DMS53 treated with DMSO at 0.1 percent for 48 hours (cell line): ENCODE data around the gene EML1.

Source experiments
- DNase-seq: peaks from one replicate; lab custom pipeline; 2025; ENCODE audit not compliant: unreplicated experiment; lab: John Stamatoyannopoulos, UW

The EML1 gene, protein sequence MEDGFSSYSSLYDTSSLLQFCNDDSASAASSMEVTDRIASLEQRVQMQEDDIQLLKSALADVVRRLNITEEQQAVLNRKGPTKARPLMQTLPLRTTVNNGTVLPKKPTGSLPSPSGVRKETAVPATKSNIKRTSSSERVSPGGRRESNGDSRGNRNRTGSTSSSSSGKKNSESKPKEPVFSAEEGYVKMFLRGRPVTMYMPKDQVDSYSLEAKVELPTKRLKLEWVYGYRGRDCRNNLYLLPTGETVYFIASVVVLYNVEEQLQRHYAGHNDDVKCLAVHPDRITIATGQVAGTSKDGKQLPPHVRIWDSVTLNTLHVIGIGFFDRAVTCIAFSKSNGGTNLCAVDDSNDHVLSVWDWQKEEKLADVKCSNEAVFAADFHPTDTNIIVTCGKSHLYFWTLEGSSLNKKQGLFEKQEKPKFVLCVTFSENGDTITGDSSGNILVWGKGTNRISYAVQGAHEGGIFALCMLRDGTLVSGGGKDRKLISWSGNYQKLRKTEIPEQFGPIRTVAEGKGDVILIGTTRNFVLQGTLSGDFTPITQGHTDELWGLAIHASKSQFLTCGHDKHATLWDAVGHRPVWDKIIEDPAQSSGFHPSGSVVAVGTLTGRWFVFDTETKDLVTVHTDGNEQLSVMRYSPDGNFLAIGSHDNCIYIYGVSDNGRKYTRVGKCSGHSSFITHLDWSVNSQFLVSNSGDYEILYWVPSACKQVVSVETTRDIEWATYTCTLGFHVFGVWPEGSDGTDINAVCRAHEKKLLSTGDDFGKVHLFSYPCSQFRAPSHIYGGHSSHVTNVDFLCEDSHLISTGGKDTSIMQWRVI

DNA sequence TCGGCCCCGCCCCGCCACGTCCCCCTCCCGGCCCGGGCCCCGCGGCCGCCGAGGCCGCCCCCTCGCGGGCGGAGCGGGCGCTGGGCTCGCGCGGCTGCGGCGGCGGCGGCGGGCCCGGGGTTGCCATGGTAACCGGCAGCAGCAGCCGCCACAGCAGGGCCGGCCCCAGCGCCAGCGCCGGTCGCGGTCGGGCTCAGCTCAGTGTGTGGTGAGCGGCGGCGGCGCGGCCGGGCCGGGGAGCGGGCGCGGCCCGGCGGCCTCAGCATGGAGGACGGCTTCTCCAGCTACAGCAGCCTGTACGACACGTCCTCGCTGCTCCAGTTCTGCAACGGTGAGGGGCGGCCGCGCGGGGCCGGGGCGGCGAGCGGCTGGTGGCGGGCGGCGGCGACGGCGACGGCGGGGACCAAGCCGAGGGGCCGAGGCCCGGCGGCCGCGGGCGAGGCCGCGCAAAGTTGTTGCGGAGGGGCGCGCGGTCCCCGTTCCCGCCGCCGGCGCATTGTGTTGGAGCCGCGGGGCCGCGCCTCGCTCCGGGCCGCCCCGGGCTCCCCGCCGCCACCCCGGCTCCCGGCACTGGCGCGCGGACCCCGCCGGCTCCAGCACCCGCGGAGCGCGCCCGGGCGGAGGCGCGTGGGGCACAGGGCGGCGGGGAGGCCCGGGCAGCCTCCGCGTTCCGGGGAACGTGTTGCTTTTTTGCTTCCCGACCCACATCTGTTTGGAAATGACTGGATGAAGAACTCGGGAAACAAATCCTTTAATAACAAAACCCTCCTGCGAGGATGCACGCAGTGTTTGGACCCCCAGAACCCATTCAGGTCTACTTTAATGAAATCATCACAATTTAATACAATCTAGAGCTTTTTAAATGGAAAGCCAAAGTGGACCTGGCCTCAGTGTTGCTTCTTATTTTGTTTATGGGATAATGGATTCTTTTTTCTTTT lies at the start of gene EML1:
TSS of gene EML1 (plus strand) at position 201 of the 938 bp plus-strand sequence. CDS start at position 265, 64 bp downstream.
- DNase-seq, result peak; percentile 58

DNA sequence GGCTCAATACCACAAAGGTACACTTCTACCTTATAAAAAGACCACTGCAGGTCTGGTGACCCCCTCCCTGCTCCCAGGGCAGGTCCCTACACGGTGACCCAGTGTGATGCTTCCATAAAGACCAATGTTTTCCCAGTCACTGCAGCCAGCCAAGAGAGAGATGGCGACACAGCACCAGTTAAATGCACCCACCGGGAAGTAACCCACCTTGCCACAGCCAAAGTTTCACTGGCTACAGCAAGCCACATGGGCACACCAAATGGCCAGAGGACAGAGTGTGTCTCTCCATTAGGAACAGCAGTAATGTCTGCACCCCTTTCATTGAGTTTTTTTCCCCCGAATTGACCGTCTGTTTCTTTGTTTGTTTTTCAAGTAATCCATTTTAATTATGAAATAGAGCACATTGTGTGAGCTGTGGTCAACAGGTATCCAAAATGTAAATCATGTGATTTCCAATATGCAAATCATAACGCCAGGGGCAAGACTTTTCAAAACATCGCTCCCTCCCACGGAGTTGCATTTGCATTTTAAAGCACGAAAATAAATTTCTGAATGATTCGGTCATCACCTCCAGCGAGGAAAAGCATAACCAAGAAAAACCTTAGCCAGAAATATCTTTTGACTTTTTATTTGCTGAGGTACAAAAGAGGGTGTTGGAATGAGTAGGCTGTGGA lies 48.9 kb upstream of the EML1 start:
- no peak for DNase-seq

DNA sequence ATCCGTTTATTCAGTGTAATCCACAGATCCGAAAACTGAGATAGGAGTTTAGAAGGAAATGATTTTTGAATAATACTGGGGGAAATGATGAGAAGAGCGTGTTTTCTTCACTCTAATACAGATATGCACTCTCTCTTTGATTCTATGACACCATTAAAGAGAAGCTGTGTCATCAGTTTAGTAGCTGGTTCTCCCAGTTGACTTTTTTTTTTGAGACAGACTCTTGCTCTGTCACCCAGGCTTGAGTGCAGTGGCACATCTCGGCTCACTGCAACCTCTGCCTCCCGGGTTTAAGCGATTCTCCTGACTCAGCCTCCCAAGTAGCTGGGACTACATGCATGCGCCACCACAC lies 48.4 kb upstream of the EML1 start:
- no peak for DNase-seq

- no peak for DNase-seq
These were observed 47.8 kb upstream of the EML1 start for GRCh38 chr14:99745307-99745951.

GRCh38 chr14:99747167-99747566 lies 46.0 kb upstream of the EML1 start:
- DNase-seq, result no peak

- no peak for DNase-seq
These were observed 45.5 kb upstream of the EML1 start for GRCh38 chr14:99747582-99748330.

DNA sequence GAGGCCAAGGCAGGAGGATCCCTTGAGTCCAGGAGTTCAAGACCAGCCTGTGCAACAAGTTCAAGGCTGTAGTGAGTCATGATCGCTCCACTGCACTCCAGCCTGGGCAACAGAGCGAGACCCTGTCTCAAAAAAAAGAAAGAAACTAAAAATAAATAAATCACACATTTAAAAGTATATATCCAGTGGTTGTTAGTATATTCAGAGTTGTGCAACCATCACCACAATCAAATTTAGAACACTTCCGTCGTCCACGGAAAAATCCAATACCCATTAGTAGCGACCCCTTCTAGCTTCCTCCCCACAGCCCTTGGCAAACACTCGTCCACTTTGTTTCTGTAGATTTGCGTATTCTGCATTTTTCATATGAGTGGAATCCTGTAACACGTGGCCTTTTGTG lies 44.7 kb upstream of the EML1 start:
- no peak for DNase-seq

DNA sequence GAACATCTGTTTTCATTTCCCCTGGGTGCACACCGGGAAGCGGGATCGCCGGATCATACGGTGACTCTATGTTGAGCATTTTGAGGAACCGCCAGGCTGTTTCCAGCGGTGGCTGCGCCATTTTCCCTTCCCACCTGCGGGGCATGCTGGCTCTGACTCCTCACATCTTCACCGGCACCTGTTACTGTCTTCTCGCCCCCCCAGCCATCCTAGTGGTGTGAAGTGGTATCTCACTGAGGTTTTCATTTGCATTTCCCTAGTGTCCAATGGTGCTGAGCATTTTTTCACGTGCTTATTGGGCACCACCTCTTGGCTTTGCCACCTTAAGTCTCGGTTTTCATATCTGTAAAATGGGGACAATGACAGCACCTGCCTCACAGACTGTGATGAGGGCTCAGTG lies 44.1 kb upstream of the EML1 start:
- no peak for DNase-seq

GRCh38 chr14:99749763-99750715 lies 43.2 kb upstream of the EML1 start:
- no peak for DNase-seq

DNA sequence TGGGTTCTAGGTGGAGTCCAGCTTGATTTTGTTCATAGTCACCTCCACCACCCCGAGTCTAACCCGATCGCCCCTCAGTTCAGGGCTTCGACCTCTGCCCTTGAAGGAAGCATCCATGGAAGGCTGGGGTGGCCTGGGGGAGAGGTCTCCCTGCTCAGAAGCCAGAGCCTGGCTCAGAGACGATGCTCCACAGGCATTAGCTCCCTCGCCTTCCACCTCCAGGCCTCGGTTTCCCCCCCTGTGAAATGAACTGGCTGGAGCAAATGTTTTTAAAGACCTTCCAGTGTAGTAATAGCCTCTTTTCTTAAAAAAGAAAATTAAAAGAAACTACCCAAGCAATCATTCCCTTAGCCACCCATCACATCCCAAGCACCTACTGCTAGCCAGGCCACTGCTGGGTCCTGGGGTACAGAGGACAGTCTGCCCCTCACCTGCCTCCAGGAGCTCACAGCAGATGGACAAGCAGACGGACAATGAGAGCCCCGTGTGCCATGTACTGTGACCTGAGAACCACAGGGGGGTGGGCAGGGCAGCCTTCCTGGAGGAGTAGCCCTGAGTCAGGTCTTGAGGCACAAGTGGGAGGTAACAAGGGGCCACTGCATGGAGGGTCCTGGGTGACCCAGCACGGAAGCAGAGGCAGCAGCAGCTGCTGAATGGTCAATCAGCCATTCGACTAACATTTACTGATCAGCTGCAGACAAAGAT lies 42.3 kb upstream of the EML1 start:
- no peak for DNase-seq

DNA sequence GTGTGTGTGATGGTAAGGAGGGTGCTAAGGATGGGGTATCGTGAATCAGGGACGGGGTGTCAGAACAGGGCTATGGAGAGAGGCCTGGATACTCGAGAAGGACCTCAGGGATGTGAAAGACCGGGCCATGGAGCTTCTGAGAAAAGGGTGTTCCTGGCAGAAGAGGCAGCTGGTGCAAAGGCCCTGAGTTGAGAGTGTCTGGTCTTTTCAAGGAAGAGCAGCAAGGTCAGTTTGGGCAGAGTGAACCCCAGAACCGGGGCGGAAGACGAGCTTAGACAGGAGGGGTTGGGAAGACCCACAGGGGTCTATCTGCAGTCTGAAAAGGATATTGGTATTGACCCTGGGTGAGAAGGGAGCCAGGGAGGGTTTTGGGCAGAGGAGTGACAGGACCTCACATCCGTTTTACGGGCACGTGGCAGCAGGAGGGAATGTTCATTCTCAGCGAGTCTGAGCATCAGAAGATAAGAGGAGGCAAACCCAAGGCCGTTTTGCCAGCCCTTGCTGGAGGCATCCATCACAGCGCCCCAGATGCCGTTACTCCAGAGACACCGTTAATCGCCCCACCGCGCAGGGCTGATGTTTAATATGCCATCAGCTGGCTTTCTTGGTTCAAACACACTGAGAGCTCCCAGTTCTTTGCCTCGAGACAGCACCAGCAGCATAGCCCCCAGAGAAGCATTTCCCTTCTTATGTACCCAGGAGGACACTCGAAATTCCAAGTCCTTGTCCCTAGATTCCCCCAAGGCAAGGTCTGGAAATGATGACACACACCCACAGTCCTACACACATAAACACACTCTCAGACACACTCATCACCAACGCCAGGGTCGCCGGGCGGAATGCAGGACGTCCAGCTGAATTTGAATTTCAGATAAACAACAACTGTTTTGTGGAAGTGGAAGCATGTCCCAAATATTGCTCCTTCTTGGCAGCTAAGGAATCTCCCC lies 41.4 kb upstream of the EML1 start:
- no peak for DNase-seq

GRCh38 chr14:99752486-99753121 lies 40.6 kb upstream of the EML1 start:
- no peak for DNase-seq

DNA sequence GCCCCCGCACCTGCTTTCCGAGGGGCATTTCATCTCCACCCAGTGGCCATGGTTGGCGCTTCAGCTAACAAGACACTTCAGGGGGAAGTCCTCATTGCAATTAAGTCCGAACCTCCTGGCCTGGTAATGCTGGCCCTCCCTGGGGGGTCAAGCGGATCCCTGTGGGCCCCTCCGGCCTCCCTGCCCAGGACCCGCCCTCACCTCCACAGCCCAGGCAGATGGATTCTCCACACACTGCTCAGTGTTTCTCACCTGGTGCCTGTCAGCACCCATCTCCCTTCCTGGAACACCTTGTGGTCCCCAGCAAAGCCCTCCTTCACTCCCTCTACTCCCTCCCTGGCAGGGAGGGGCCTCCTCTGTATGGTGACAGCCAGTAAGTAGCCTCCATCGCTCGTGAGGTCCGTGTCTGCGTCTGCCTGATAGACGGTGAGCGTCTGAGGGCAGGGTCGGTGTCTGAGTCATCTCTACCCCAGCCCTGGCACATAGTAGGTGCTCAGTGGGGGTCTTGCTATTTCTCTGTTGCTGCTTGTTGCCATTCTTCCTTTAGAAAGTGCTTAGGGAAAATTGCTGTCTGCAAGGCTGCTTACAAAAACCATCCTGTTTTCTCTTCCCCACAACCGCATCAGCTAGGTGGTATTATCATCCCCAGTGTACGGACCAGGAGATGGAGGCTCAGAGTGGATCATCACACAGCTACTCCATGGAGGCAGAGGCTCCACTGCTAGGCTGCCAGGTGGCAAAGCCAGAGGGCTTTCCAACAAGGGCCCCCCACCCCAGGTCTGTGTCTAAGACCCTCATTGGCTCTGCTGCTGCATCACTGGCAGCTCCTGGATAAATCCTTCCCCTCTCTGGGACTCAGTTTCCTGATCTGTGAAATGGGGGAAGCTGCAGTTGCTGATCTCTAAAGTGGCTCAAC lies 39.7 kb upstream of the EML1 start:
- DNase-seq, result no peak

DNA sequence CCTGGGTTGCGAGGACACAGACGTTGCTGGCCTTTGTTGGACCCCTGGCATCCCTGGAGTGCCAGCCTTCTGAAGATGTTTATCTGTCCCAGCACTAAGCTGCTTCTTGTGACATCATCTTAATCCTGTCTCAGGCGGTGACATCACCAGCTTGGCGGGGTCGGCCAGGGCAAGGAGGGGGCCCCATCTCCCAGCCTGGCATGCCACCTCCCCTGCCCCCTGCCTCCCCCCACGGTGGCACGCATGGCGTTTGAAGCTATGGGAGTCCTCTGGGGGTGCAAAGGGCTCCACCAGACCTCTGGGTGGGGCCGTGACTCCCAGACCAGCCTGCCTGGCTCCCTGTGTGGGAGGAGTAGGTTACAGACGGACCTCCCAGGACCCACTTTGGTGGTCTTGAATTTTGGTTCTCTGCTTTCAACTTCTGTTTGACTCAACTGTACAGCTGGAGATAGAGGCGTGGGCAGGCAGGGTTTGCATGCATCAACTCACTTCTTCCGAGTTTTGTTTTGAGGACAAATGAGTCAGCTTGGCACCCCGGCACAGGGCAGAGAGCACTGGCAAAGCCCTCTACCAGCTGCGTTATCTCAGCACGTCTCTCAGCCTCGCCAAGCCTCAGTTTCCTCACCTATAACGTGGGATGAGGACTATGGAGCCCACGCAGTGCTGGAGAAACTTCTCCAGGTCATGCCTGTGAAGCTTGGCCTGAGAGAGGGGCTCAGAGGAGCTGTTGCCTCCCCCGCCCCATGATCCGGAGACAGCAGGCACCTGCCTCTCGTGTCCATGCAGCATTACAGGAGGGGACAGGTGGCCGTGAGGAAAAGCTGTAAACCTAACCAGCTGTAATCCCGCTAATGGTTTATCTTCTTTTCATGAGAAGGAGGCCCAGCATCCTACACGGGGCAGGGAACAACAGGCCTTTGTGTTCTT lies 38.8 kb upstream of the EML1 start:
- no peak for DNase-seq
